AG08396 (cell line): Measurements from ENCODE around the gene ERMARD.

Experiments used
- DNase-seq: peaks from one replicate; pipeline ENCODE4 v3.0.0; 2012; ENCODE audit warnings: low spot score, mixed read lengths

Gene ERMARD

DNA sequence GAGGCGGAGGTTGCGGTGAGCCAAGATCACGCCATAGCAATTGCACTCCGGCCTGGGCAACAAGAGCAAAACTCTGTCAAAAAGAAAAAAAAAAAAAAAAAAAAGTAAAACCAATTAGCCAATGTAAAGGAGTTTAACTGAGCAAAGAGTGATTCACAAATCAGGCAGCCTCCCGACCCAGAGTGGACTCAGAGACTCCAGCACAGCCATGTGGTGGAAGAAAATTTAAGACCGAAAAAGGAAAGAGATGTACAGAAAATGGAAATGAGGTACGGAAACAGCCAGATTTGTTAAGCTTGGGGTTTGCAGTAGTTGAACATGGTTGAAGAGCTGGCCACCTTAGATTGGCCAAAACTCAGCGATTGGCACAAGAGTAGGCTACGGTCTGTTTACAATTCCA, 51.4 kb downstream of the ERMARD start:
- no peak for DNase-seq

DNA sequence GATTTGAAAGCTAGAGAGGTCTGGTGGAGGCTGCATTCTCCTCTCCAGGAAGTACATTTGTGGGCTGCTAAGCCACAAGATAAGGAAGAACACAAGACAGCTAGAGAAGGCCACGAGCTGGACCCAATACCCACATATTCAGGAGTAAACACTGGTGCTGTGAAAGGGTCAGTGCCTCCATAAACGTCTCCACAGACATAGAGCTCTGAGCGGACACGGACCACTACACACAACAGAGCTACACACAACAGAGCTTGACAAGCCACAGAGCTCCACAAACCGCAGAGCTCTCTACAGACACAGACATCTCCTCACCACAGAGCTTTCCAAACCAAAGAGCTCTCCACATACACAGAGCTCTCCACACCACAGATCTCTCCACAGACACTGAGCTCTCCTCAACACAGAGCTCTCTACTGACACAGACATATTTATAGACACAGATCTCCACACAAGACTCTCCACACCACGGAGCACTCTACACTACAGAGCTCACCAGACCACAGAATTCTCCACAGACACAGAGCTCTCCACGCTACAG, 51.9 kb downstream of the ERMARD start:
- DNase-seq = no peak

DNA sequence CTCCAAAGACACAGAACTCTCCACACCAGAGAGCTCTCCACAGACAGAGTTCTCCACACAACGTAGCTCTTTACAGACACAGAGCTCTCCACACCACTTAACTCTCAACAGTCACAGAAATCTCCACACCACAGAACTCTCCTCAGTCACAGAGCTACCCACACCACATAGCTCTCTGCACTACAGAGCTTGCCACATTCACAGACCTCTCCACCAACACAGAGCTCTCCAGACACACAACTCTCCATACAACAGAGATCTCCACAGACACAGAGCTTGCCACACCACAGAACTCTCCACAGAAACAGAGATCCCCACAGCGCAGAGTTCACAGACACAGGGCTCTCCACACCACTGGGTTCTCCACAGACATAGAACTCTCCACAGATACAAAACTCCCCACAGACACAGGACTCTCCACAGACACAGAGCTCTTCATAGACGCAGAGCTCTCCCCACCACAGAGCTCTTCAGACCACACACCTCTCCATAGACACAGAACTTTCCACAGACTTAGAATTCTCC, 52.5 kb downstream of the ERMARD start:
- DNase-seq = no peak

DNA sequence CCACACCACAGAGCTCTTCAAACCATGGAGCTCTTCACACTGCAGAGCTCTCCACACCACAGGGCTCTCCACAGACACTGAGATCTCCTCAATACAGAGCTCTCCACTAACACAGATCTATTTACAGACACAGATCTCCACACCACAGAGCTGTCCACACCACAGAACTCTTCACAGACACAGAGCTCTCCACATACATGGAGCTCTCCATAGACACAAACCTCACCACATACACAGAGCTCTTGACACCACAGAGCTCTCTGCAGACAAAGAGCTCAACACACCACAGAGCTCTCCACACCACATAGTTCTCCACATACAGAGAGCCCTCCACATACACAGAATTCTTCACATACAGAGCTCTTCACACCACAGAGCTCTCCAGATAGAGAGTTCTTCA, 53.0 kb downstream of the ERMARD start:
- no peak for DNase-seq

DNA sequence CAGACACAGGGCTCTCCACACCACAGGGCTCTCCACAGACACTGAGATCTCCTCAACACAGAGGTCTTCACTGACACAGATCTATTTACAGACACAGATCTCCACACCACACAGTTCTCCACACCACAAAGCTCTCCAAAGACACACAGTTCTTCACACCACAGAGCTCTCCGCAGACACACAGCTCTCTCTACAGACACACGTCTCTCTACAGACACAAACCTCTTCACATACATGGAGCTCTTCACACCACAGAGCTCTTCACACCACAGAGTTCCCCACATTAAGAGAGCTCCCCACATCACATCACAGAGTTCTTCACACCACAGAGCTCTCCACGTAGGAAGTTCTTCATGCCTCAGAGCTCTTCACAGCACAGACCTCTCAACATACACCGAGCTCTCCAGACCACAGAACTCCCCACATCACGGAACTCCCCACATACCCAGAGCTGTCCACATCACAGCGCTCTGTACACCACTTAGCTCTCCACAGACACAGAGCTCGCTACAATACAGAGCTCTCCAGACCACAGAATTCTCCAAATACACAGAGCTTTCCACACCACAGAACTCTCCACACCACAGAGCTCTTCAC, 53.9 kb downstream of the ERMARD start:
- no peak for DNase-seq

DNA sequence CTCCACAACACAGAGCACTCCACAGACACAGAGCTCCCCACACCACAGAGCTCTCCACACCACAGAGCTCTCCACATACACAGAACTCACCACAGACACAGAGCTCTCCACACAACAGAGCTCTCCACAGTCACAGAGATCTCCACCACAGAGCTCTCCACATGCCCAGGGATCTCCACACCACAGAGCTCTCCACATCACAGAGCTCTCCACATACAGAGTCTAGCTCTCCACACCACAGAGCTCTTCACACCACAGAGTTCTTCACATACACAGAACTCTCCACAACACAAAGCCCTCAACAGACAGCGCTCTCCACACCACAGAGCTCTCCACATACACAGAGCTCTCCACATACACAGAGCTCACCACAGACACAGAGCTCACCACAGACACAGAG, 55.3 kb downstream of the ERMARD start:
- DNase-seq = no peak

DNA sequence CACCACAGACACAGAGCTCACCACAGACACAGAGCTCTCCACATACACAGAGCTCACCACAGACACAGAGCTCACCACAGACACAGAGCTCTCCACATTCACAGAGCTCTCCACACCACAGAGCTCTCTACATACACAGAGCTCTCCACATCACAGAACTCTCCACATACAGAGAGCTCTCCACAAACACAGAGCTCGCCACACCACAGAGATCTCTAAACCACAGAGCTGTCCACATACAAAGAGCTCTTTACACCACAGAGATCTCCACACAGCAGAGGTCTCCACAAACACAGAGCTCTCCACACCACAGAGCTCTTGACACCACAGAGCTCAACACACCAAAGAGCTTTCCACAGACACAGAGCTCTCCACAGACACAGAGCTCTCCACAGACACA, 55.8 kb downstream of the ERMARD start:
- DNase-seq = no peak

DNA sequence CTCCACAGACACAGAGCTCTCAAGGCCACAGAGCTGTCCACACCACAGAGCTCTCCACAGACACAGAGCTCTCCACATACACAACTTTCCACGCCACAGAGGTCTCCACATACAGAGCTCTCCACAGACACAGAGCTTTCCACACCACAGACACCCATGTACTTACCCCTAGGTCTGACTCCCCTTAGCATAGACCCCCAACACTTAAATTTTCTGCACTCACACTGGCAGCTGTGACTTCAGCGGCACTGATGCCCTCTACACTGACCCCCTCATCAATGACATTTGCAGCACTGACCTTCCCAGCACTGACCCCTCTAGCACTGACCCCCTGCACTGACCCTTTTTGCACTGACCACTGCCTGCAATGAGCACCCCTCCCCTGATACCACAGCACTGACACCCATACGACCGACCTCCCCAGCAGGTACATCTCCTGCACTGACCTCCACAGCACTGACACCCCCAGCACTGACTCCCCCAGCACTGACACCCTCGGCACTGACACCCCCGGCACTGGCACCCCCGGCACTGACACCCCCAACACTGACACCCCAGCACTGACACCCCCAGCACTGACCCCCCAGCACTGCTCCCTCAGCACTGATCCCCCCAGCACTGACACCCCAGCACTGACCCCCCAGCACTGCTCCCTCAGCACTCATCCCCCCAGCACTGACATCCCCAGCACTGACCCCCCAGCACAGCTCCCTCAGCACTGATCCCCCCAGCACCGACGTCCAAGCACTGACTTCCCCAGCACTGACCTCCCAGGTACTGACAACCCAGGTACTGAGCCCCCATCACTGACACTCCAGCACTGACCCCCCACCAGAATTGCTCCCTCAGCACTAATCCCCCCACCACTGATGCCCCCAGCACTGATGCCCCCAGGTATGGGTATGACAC, 56.5 kb downstream of the ERMARD start:
- DNase-seq = no peak

DNA sequence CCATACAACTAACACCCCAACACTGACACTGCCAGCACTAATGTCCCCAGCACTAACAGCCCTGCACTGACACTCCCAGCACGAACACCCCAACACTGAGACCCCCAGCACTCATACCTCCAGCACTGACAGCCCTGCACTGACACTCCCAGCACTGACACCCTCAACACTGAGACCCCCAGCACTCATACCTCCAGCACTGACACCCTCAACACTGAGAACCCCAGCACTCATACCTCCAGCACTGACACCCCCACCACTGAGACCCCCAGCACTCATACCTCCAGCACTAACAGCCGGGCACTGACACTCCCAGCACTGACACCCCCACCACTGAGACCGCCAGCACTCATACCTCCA, 57.2 kb downstream of the ERMARD start:
- no peak for DNase-seq

DNA sequence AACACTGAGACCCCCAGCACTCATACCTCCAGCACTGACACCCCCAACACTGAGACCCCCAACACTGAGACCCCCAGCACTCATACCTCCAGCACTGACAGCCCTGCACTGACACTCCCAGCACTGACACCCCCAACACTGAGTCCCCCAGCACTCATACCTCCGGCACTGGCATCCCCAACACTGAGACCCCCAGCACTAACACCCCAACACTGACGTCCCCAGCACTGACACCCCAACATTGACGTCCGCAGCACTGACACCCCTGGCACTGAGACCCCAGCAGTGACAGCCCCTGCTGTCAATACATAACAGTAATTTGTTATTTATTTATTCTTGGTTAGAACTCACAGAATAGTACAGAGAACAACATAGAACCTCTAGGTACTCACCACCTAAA, 58.0 kb downstream of the ERMARD start:
- no peak for DNase-seq

DNA sequence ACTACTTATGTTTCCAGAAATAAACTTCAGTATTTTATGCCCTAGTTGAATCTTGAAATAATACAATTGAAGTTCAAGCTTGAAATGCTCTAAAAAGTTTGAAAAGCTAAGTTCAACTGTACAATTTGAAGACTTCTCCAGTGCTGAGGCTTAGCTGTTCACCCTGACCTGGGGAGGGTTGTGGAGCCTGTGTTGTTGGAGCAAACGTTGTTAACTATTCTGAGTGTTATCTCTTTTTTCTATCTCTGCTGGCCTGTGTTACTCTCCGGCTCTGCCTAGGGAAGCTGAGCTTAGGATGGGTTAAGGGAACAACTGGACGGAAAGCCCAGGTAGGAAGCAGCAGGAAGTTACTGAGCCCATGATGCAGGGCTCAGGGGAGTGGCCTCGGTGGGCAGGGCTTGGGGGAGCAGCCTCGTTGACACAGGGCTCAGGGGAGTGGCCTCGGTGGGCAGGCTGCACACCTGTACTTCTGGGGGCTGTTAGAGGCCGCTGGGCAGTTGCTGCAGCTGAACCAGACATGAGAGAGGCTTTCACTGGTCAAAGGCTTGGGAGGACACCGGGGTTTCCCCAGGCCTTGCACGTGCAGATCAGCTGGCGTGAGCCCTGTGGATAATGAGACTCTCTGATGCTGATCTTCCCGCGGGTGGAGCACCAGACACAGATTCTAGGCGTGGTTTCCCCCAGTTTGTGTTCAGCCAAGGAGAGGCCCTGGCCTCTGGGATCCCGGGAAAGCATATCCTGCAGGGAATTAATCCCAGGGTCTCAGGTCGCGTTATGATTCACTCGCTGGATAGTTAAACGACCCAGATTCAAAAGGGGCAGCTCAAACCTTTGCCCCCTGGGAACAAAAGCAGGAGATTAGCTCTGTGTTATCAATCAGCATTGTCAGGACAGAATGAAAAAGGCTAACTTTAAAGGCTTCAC, 58.9 kb downstream of the ERMARD start:
- no peak for DNase-seq

DNA sequence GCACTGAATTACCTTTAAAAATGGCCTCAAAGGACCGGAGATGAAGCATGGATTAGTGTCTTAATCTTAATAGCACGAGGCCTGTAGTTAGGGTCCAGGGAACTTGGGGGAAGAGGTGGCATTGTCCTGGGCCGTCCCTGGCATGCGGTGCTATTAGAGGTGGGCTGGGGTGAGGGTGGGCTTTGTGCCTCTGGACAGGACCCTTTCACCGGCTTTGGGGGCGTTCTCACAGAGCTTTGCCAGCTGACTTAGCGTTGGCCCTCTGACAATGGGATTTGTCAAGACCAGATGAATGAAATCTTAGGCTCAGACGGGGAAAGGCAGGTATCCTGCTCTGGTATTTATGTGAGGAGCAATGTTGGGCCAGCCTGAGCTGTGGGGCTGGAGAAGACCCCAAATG, 59.6 kb downstream of the ERMARD start:
- no peak for DNase-seq

DNA sequence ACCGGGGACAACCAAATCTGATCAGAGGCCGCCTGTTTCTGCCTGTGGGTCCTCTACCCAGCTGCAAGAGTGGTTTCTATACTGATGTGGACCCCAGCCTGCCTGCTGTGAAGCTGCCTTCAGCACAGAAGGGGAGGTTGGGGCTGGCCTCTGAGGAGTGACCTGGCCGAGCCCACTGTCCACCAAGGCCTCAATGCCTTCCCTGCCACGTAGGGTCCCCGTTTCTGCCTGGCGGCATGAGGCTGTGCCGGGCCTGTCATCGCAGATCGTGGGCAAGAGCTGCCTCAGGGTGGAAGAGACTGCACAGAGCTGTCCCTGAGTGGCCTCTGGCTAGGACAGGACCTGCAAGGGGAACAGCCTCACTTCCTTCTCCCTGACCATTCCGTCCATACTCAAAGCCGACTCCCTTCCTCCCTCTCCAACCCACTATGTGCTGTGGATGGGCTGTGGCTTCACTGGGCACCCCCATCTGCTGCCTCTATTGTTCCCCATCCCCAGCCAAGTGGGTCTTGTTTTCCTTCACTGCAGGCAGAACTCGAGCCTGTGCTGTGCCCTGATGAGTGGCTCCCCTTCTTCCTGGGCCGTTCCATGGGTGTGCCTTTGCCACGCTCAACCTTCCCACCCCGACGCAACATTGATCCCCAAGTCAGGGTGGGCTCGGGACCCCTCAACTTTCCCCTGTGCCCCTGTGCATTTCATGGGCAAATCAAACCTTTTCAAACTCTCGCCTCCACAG, 60.3 kb downstream of the ERMARD start:
- DNase-seq = no peak

DNA sequence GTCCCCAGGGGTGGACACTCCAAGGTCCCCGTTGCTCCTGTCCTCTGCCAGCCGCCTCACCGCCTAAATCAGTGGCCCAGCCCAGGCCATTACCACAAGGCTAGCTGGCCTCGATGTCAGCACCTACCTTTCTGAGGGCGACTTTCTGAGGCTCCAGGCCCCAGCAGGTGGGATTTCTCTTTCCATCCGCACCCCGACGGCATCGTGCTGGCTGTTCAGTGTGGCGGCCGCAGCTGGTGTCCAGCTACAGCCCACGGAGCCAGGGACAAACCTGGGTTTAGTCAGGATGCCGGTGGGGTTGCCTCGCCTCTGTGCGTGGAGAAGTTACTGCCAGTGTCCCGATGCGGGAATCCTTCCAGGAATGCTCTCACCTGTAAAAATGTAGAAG, 60.8 kb downstream of the ERMARD start:
- no peak for DNase-seq

DNA sequence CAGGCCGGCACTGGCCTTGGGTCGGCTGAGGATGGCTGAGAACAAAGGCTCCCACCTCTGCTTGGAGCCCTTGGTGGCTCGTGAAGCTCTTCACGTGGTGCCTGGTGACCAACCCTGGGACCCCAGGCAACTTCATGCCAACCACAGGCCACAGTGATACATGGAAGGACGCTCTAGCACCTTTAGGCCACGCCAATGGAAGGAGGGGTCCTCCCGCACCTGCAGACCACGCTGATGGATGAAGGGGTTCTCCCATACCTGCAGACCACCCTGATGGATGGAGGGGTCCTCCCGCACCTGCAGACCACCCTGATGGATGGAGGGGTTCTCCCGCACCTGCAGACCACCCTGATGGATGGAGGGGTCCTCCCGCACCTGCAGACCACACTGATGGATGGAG, 62.5 kb downstream of the ERMARD start:
- no peak for DNase-seq

DNA sequence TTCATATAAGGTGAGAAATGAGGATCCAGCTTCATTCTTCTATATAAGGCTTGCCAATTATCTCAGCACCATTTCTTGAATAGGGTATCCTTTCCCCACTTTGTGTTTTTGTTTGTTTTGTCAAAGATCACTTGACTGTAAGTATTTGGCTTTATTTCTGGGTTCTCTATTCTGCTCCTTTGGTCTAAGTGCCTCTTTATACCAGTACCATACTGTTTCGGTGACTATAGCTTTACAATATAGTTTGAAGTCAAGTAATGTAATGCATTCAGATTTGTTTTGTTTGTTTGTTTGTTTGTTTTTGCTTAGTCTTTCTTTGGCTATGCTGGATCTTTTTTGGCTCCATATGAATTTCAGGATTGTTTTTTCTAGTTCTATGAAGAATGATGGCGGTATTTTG, 64.6 kb downstream of the ERMARD start:
- DNase-seq = no peak

DNA sequence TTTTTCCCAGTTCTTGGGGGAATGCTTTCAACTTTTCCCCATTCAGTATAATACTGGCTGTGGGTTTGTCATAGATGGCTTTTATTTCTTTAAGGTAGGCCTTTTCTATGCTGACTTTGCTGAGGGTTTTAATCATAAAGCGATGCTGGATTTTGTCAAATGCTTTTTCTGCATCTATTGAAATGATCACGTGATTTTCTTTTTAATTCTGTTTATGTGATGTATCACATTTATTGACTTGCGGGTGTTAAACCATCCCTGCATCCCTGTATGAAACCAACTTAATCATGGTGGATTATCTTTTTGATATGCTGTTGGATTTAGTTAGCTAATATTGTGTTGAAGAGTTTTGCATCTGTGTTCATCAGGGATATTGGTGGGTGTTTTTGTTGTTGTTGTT, 65.6 kb downstream of the ERMARD start:
- no peak for DNase-seq

DNA sequence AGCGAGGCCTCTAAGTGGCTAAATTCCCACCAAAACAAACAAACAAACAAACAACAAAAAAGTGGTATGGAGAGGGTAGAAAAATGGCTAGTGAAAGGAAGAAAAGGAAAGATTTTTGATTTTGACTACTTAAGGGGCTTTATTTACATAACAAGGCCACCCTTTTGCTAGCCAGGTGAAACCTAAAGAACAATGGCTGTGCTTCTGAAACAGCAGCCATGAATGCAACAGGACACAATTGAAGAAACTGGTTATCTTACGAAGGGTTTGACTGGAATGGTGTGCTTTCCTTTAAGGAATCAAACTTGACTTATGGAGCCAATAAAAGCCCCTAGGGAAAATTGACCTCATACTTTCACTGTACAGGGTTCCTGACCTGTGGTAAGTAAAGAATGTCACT, 68.9 kb downstream of the ERMARD start:
- DNase-seq = no peak

DNA sequence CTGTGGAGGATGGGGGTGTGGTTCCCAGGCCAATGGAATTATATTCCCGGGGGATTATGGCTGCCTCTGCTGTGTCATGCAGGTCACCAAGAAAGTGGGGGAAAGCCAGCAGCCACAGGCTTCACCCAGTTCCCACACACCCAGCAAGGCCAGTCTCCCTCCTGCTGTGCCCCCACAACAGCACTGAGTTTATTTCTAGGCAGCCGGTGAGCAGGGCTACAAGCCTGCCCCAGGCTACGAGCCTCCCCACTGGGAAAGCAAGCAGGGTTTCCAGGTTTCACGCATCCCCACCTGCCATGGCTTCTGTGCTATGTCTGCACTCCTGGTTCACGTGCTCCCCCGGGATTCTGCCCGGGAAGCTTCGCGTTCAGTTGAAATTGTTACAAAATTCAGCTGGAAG, 72.6 kb downstream of the ERMARD start:
- no peak for DNase-seq

DNA sequence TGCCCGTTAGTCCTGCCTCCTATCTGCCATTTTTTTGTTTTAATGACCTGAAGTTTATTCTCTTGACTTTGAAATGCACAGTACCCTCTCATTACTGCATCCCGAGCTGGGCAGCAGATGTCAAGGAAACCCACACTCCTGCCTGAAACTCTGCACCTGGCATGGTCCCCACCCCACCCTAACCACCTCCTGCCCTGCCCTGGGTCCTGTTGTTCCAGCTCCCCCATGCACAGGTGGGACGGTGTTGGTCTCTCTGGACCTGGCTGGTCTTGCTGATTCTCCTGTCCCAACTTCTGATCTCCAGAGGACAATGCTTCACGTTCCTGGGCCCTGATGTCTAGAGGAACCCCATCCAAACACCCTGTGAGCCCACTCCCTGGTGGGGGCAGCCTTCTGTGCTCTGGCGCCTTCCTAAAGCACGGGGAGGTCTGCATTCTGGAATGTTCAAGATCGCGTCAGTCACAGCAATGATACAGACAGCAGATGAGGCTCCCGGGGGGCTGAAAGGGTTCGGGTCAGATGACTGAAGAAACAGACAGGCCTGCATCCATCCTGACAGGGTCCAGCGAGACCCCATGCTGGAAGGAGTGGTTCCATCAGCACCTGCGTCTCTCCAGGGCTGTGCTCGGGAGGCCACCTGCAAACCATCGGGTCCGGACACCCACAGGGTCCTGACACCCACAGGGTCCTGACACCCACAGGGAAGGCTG, 73.6 kb downstream of the ERMARD start:
- DNase-seq = no peak
